SU-DHL-6 (cell line): ENCODE results near the gene ITGA11.
"Not testable (repeated sequence)": the region's sequence is repeated elsewhere in the genome, so short reads cannot be mapped to it uniquely, and the experiment has no call there.

ENCODE experiments used
- H2AFZ ChIP-seq: fragments of 200-600 bp; sonication (generic); 2 replicates; pipeline ENCODE4 v1.6.1; 2014; ENCODE audit warnings: low read depth, mild to moderate bottlenecking, moderate library complexity, mixed read lengths, antibody characterized with exemption, low read length; ENCODE audit not compliant: severe bottlenecking
- H3F3A ChIP-seq: fragments of 200-600 bp; shearing (Covaris generic); 2 replicates; pipeline ENCODE4 v1.6.0; 2016; ENCODE audit warnings: antibody characterized with exemption, mild to moderate bottlenecking; ENCODE audit not compliant: insufficient read depth
- H3K27ac ChIP-seq: fragments of 200-600 bp; sonication (generic); 2 replicates; pipeline ENCODE4 v1.5.1; 2016; ENCODE audit warnings: low read depth, mild to moderate bottlenecking, low read length, moderate library complexity, mixed read lengths
- H3K27me3 ChIP-seq: fragments of 200-600 bp; sonication (generic), shearing (Covaris generic); 2 replicates; pipeline ENCODE4 v1.6.0; 2014; ENCODE audit warnings: mild to moderate bottlenecking, low read length
- H3K36me3 ChIP-seq: fragments of 200-600 bp; sonication (generic); 2 replicates; pipeline ENCODE4 v1.6.1; 2014; ENCODE audit warnings: mild to moderate bottlenecking, low read length, mixed read lengths
- H3K4me2 ChIP-seq: fragments of 300-600, 200-600 bp; shearing (Covaris generic), sonication (generic); 2 replicates; pipeline ENCODE4 v1.6.0; 2014; ENCODE audit warnings: low read length, low read depth, mild to moderate bottlenecking; ENCODE audit not compliant: poor library complexity, severe bottlenecking
- H3K4me3 ChIP-seq: fragments of 200-600 bp; sonication (generic); 2 replicates; pipeline ENCODE4 v1.5.1; 2014; ENCODE audit warnings: antibody characterized with exemption, low read length, mild to moderate bottlenecking, mixed read lengths; ENCODE audit not compliant: insufficient read depth, poor library complexity, severe bottlenecking
- H3K79me2 ChIP-seq: fragments of 200-600 bp; sonication (generic); 2 replicates; pipeline ENCODE4 v1.6.1; 2014; ENCODE audit warnings: mild to moderate bottlenecking, low read length, moderate library complexity; ENCODE audit not compliant: insufficient read depth
- H3K9ac ChIP-seq: fragments of 200-600 bp; sonication (generic); 2 replicates; pipeline ENCODE4 v1.7.0; 2014; ENCODE audit warnings: mild to moderate bottlenecking, low read length
- H3K9me2 ChIP-seq: fragments of 200-600 bp; sonication (generic); replicated peaks from 2 replicates; pipeline ENCODE4 v1.6.1; 2014; ENCODE audit warnings: low read length; ENCODE audit not compliant: insufficient read depth
- H3K9me3 ChIP-seq: fragments of 200-600 bp; sonication (generic); 2 replicates; pipeline ENCODE4 v1.6.1; 2014; ENCODE audit warnings: low read length, mixed read lengths; ENCODE audit not compliant: insufficient read depth
- H4K20me1 ChIP-seq: fragments of 200-600 bp; sonication (generic); 2 replicates; pipeline ENCODE4 v1.6.1; 2014; ENCODE audit warnings: low read depth, mild to moderate bottlenecking, antibody characterized with exemption, low read length, moderate library complexity, mixed read lengths
- CTCF ChIP-seq: fragments of 200-600 bp; sonication (generic); IDR thresholded peaks from one replicate; pipeline ENCODE4 v1.5.1; 2017; ENCODE audit warnings: antibody characterized with exemption, mild to moderate bottlenecking, low read length, moderate library complexity; ENCODE audit not compliant: insufficient read depth, poor library complexity, severe bottlenecking
- EZH2phosphoT487 ChIP-seq: fragments of 200-600 bp; sonication (generic), shearing (Covaris generic); conservative IDR thresholded peaks from 2 replicates; pipeline ENCODE4 v1.6.1; 2018; ENCODE audit warnings: mild to moderate bottlenecking, antibody characterized with exemption, low read length, moderate library complexity, mixed read lengths

ITGA11 gene

GRCh38 chr15:68424754-68425390 lies 7.1 kb downstream of the ITGA11 start:
- no peaks in the 10 kb centered on the region for H4K20me1 ChIP-seq
- H3K27ac ChIP-seq, result no peak overlapping the region
- no peaks in the 10 kb centered on the region for H3K79me2 ChIP-seq
- no peaks in the 10 kb centered on the region for H3K27me3 ChIP-seq
- H3K9me2 ChIP-seq, result no peaks in the 10 kb centered on the region
- H3K4me2 ChIP-seq, result no peak overlapping the region
- H3K4me3 ChIP-seq, result no peak overlapping the region
- no peaks in the 10 kb centered on the region for H3K9me3 ChIP-seq
- no peak overlapping the region for H3K9ac ChIP-seq
- H3K36me3 ChIP-seq, result no peaks in the 10 kb centered on the region
- no peak overlapping the region for H2AFZ ChIP-seq
- TF ChIP-seq CTCF (no peak), EZH2phosphoT487 (no peak)
- H3F3A ChIP-seq, result no peaks in the 10 kb centered on the region

GRCh38 chr15:68423359-68424296 lies 8.3 kb downstream of the ITGA11 start:
- Histone ChIP-seq H3K79me2 (no peaks in the 10 kb centered on the region), H3K4me3 (no peak overlapping the region), H3K27me3 (no peaks in the 10 kb centered on the region), H3F3A (no peaks in the 10 kb centered on the region), H3K4me2 (no peak overlapping the region), H3K27ac (no peak overlapping the region), H4K20me1 (no peaks in the 10 kb centered on the region), H2AFZ (no peak overlapping the region), H3K9me3 (no peaks in the 10 kb centered on the region), H3K9ac (no peak overlapping the region), H3K9me2 (no peaks in the 10 kb centered on the region), H3K36me3 (no peaks in the 10 kb centered on the region)
- TF ChIP-seq CTCF, result no peak
- TF ChIP-seq EZH2phosphoT487, result no peak

GRCh38 chr15:68422403-68423145 lies 9.4 kb downstream of the ITGA11 start:
- H3F3A ChIP-seq, H3K27me3 ChIP-seq, H4K20me1 ChIP-seq, H3K9me3 ChIP-seq, H3K36me3 ChIP-seq, H3K4me3 ChIP-seq, H3K4me2 ChIP-seq, H3K9me2 ChIP-seq, H3K27ac ChIP-seq, H2AFZ ChIP-seq, H3K9ac ChIP-seq, H3K79me2 ChIP-seq: not testable (repeated sequence)
